SU-DHL-6 (cell line): Measurements from ENCODE around the gene BHLHE23.

Experiments used
- H2AFZ ChIP-seq: fragments of 200-600 bp; sonication (generic); 2 replicates; pipeline ENCODE4 v1.6.1; 2014; ENCODE audit warnings: low read depth, mild to moderate bottlenecking, moderate library complexity, mixed read lengths, antibody characterized with exemption, low read length; ENCODE audit not compliant: severe bottlenecking
- H3F3A ChIP-seq: fragments of 200-600 bp; shearing (Covaris generic); 2 replicates; pipeline ENCODE4 v1.6.0; 2016; ENCODE audit warnings: antibody characterized with exemption, mild to moderate bottlenecking; ENCODE audit not compliant: insufficient read depth
- H3K27ac ChIP-seq: fragments of 200-600 bp; sonication (generic); 2 replicates; pipeline ENCODE4 v1.5.1; 2016; ENCODE audit warnings: low read depth, mild to moderate bottlenecking, low read length, moderate library complexity, mixed read lengths
- H3K27me3 ChIP-seq: fragments of 200-600 bp; sonication (generic), shearing (Covaris generic); 2 replicates; pipeline ENCODE4 v1.6.0; 2014; ENCODE audit warnings: mild to moderate bottlenecking, low read length
- H3K36me3 ChIP-seq: fragments of 200-600 bp; sonication (generic); 2 replicates; pipeline ENCODE4 v1.6.1; 2014; ENCODE audit warnings: mild to moderate bottlenecking, low read length, mixed read lengths
- H3K4me2 ChIP-seq: fragments of 300-600, 200-600 bp; shearing (Covaris generic), sonication (generic); 2 replicates; pipeline ENCODE4 v1.6.0; 2014; ENCODE audit warnings: low read length, low read depth, mild to moderate bottlenecking; ENCODE audit not compliant: poor library complexity, severe bottlenecking
- H3K4me3 ChIP-seq: fragments of 200-600 bp; sonication (generic); 2 replicates; pipeline ENCODE4 v1.5.1; 2014; ENCODE audit warnings: antibody characterized with exemption, low read length, mild to moderate bottlenecking, mixed read lengths; ENCODE audit not compliant: insufficient read depth, poor library complexity, severe bottlenecking
- H3K79me2 ChIP-seq: fragments of 200-600 bp; sonication (generic); 2 replicates; pipeline ENCODE4 v1.6.1; 2014; ENCODE audit warnings: mild to moderate bottlenecking, low read length, moderate library complexity; ENCODE audit not compliant: insufficient read depth
- H3K9ac ChIP-seq: fragments of 200-600 bp; sonication (generic); 2 replicates; pipeline ENCODE4 v1.7.0; 2014; ENCODE audit warnings: mild to moderate bottlenecking, low read length
- H3K9me2 ChIP-seq: fragments of 200-600 bp; sonication (generic); replicated peaks from 2 replicates; pipeline ENCODE4 v1.6.1; 2014; ENCODE audit warnings: low read length; ENCODE audit not compliant: insufficient read depth
- H3K9me3 ChIP-seq: fragments of 200-600 bp; sonication (generic); 2 replicates; pipeline ENCODE4 v1.6.1; 2014; ENCODE audit warnings: low read length, mixed read lengths; ENCODE audit not compliant: insufficient read depth
- H4K20me1 ChIP-seq: fragments of 200-600 bp; sonication (generic); 2 replicates; pipeline ENCODE4 v1.6.1; 2014; ENCODE audit warnings: low read depth, mild to moderate bottlenecking, antibody characterized with exemption, low read length, moderate library complexity, mixed read lengths
- EZH2phosphoT487 ChIP-seq: fragments of 200-600 bp; sonication (generic), shearing (Covaris generic); conservative IDR thresholded peaks from 2 replicates; pipeline ENCODE4 v1.6.1; 2018; ENCODE audit warnings: mild to moderate bottlenecking, antibody characterized with exemption, low read length, moderate library complexity, mixed read lengths
- TF ChIP-seq, protein P1 (sequence below): fragments of 200-600 bp; sonication (generic); IDR thresholded peaks from one replicate; pipeline ENCODE4 v1.5.1; 2017; ENCODE audit warnings: antibody characterized with exemption, mild to moderate bottlenecking, low read length, moderate library complexity; ENCODE audit not compliant: insufficient read depth, poor library complexity, severe bottlenecking

Gene BHLHE23

DNA sequence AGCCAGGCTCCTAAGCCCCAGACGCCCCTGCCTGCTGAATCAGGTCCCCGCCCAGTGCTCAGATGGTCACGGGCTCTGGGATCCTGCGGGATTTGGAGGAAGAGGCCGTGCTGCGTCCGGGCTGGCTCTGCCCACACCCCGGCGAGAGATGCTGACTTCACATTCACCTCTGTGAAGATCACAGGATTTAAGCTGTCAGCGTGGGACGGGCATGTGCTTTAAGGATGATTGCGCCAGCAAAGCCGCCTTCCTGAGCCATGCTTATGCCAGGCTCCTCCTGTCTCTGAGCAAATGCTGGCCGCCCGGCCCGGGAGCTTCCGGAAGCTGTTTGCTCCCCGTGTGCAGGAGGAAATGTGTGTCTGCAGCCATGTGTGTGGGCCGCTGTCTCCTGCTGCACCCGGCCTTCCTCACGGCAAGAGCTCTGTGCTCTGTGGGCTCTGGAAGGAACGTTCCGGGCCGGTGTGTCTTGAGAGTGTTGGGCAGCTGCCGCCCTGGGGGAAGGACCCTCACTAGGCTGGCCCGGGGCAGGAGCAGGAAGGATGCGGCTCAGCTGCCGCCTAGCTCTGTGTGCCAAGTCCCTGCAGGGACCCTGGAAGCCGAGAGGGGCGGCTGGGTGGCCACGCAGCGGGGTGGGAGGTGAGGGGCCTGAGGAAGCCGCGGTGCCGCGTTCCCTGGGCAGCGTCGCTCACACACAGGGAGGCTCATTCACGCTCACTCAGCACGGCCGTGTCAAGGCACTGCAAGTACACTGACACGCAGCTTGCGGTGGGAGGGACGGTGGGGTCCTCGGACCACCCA, 19.0 kb upstream of the BHLHE23 start:
- no peak overlapping the region for H3K4me2 ChIP-seq

DNA sequence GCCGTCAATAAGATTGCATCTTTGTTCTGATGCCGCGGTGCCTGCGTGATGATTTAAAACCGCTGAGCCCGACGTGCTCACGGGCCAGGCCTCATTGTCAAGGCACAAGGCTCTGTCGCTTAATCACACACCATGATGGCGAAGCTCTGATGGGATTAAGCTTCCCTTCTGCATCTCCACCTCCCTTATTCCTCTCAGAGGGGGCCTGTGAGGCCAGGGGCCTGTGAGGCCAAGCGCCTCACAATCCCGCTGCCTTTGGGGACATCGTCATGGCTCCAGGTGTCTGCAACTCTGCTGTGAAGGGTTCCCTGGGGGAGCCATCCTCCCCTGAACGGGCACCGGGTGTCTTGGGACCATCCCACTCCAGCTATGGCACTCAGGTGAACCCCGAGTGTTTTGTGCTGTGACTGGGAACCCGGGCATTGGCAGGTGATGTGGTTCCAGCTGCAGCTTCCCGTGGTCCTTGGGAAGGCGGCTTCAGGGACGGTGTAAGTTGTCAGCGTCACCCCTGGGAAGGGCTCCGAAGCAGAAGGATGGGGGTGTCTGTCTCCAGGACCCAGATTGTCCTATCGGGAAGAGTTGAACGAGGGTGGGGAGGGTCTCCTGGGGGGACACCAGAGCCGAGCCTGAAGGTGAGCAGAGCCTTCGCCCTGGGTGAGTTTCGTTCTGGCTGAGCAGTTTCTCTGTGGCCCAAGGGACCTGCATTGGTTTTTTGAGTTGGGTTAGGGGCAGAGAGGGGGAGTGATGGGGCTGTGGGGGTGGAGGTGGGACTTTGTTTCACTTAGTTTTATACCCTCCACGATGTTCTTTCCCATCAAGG, 18.0 kb upstream of the BHLHE23 start:
- Histone ChIP-seq H3K27me3 (no peaks in the 10 kb centered on the region), H4K20me1 (no peaks in the 10 kb centered on the region), H3K9me3 (no peaks in the 10 kb centered on the region), H3F3A (no peaks in the 10 kb centered on the region), H2AFZ (no peak overlapping the region), H3K4me3 (no peak overlapping the region), H3K79me2 (no peaks in the 10 kb centered on the region), H3K27ac (no peak overlapping the region), H3K9me2 (no peaks in the 10 kb centered on the region), H3K9ac (no peak overlapping the region), H3K4me2 (no peak overlapping the region), H3K36me3 (no peaks in the 10 kb centered on the region)
- no peak for TF ChIP-seq EZH2phosphoT487
- TF ChIP-seq, protein P1, sequence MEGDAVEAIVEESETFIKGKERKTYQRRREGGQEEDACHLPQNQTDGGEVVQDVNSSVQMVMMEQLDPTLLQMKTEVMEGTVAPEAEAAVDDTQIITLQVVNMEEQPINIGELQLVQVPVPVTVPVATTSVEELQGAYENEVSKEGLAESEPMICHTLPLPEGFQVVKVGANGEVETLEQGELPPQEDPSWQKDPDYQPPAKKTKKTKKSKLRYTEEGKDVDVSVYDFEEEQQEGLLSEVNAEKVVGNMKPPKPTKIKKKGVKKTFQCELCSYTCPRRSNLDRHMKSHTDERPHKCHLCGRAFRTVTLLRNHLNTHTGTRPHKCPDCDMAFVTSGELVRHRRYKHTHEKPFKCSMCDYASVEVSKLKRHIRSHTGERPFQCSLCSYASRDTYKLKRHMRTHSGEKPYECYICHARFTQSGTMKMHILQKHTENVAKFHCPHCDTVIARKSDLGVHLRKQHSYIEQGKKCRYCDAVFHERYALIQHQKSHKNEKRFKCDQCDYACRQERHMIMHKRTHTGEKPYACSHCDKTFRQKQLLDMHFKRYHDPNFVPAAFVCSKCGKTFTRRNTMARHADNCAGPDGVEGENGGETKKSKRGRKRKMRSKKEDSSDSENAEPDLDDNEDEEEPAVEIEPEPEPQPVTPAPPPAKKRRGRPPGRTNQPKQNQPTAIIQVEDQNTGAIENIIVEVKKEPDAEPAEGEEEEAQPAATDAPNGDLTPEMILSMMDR: no peak

More for the DNA sequence above, 19.0 kb upstream of the BHLHE23 start:
- H3F3A ChIP-seq: no peaks in the 10 kb centered on the region
- TF ChIP-seq EZH2phosphoT487: no peak
- TF ChIP-seq, protein P1: no peak
- no peaks in the 10 kb centered on the region for H3K9me3 ChIP-seq
- no peak overlapping the region for H2AFZ ChIP-seq
- H3K27ac ChIP-seq: no peak overlapping the region
- H3K4me3 ChIP-seq: no peak overlapping the region
- H3K36me3 ChIP-seq: no peaks in the 10 kb centered on the region
- no peaks in the 10 kb centered on the region for H3K9me2 ChIP-seq
- H3K79me2 ChIP-seq: no peaks in the 10 kb centered on the region
- H3K9ac ChIP-seq: no peak overlapping the region
- H3K27me3 ChIP-seq: no peaks in the 10 kb centered on the region
- H4K20me1 ChIP-seq: no peaks in the 10 kb centered on the region

DNA sequence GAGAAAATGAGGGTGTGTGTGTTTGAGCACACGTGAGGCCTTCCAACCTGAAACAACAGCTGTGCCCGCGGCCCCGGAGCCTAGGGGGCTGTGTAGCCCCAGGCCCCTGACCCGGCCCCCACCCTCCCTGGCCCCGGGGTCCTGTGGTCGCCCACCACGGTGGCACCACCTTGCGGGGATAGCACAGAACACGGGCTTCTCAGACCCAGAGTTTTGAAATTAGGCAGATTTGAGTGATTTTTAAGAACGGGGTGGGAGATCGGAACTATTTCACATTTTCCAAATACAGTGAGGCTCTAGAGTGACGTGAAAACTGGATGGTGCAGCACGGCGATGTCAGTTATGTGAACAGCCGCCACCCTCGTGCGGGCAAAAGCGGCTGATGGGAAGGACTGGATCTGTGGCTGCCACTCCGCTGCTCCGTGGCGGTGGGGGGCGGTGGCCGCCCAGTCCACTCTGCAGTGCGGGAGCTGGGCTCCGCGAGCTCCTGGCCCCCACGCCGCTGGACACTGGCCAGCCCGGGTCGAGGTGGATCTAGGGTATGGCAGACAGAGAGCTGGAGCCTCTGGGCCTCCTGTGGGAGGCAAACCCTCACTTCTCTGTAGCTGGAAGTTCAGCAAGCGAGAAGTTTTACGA, 17.3 kb upstream of the BHLHE23 start:
- Histone ChIP-seq H3K9me2 (no peaks in the 10 kb centered on the region), H2AFZ (no peak overlapping the region), H3K4me3 (no peak overlapping the region), H3K79me2 (no peaks in the 10 kb centered on the region), H3K9ac (no peak overlapping the region), H3K27me3 (no peaks in the 10 kb centered on the region), H3K27ac (no peak overlapping the region), H3F3A (no peaks in the 10 kb centered on the region), H3K4me2 (no peak overlapping the region), H4K20me1 (no peaks in the 10 kb centered on the region), H3K9me3 (no peaks in the 10 kb centered on the region), H3K36me3 (no peaks in the 10 kb centered on the region)
- TF ChIP-seq, protein P1: no peak
